OCI-LY3 (cell line): ENCODE data around the gene GADL1.

Experiments used
- H2AFZ ChIP-seq: fragments of 200-600, 300-600 bp; shearing (Covaris generic); 2 replicates; pipeline ENCODE4 v1.6.0; 2014; ENCODE audit warnings: antibody characterized with exemption, low read depth, low read length
- H3K27ac ChIP-seq: fragments of 200-600, 300-600 bp; sonication (generic); 2 replicates; pipeline ENCODE4 v1.5.1; 2014; ENCODE audit warnings: mild to moderate bottlenecking, low read length, moderate library complexity, mixed read lengths
- H3K27me3 ChIP-seq: fragments of 200-600, 300-600 bp; sonication (generic); 2 replicates; pipeline ENCODE4 v1.6.1; 2014; ENCODE audit warnings: low read depth, low read length, mixed read lengths
- H3K36me3 ChIP-seq: fragments of 200-600, 300-600 bp; sonication (generic); replicated peaks from 2 replicates; pipeline ENCODE3; 2014; ENCODE audit warnings: low read depth, low read length, mixed read lengths
- H3K4me1 ChIP-seq: fragments of 300-600, 200-600 bp; sonication (generic); 2 replicates; pipeline ENCODE4 v1.6.1; 2014; ENCODE audit warnings: low read length, mixed read lengths
- H3K4me2 ChIP-seq: fragments of 200-600, 300-600 bp; sonication (generic); 2 replicates; pipeline ENCODE4 v1.6.1; 2014; ENCODE audit warnings: low read length, mixed read lengths
- H3K4me3 ChIP-seq: fragments of 300-600, 200-600 bp; sonication (generic); 2 replicates; pipeline ENCODE4 v1.5.1; 2014; ENCODE audit warnings: antibody characterized with exemption, mild to moderate bottlenecking, low read length, moderate library complexity
- H3K79me2 ChIP-seq: fragments of 300-600, 200-600 bp; shearing (Covaris generic); 2 replicates; pipeline ENCODE4 v1.6.1; 2014; ENCODE audit warnings: mild to moderate bottlenecking, low read length, mixed read lengths
- H3K9ac ChIP-seq: fragments of 300-600, 200-600 bp; shearing (Covaris generic); 2 replicates; pipeline ENCODE4 v1.6.0; 2014; ENCODE audit warnings: mild to moderate bottlenecking, low read length, moderate library complexity
- H3K9me3 ChIP-seq: fragments of 200-600, 300-600 bp; shearing (Covaris generic); 2 replicates; pipeline ENCODE4 v1.6.1; 2014; ENCODE audit warnings: low read length, mixed read lengths; ENCODE audit not compliant: insufficient read depth
- H4K20me1 ChIP-seq: fragments of 200-600, 300-600 bp; sonication (generic); 2 replicates; pipeline ENCODE4 v1.6.1; 2016; ENCODE audit warnings: low read length, mixed read lengths; ENCODE audit not compliant: insufficient read depth
- EZH2phosphoT487 ChIP-seq: fragments of 200-600 bp; shearing (Covaris generic); IDR thresholded peaks from 2 replicates; pipeline ENCODE4 v1.6.1; 2018; ENCODE audit warnings: antibody characterized with exemption, mixed run types, low read depth
- TF ChIP-seq, protein P1 (sequence below): fragments of 200-600, 300-600 bp; sonication (generic); IDR thresholded peaks from 2 replicates; pipeline ENCODE4 v1.5.1; 2014; ENCODE audit warnings: antibody characterized with exemption, low read length, low read depth

Gene GADL1

GRCh38 chr3:30810625-30811024, 83.8 kb downstream of the GADL1 start:
- Histone ChIP-seq H3K9ac (no peak overlapping the region), H3K4me2 (no peak overlapping the region), H3K36me3 (no peaks in the 10 kb centered on the region), H3K4me3 (no peak overlapping the region), H3K27me3 (no peaks in the 10 kb centered on the region), H3K79me2 (no peaks in the 10 kb centered on the region), H4K20me1 (no peaks in the 10 kb centered on the region), H3K4me1 (no peaks in the 10 kb centered on the region), H3K27ac (no peak overlapping the region), H2AFZ (no peak overlapping the region), H3K9me3 (no peaks in the 10 kb centered on the region)
- TF ChIP-seq, protein P1, sequence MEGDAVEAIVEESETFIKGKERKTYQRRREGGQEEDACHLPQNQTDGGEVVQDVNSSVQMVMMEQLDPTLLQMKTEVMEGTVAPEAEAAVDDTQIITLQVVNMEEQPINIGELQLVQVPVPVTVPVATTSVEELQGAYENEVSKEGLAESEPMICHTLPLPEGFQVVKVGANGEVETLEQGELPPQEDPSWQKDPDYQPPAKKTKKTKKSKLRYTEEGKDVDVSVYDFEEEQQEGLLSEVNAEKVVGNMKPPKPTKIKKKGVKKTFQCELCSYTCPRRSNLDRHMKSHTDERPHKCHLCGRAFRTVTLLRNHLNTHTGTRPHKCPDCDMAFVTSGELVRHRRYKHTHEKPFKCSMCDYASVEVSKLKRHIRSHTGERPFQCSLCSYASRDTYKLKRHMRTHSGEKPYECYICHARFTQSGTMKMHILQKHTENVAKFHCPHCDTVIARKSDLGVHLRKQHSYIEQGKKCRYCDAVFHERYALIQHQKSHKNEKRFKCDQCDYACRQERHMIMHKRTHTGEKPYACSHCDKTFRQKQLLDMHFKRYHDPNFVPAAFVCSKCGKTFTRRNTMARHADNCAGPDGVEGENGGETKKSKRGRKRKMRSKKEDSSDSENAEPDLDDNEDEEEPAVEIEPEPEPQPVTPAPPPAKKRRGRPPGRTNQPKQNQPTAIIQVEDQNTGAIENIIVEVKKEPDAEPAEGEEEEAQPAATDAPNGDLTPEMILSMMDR, result no peak
- TF ChIP-seq EZH2phosphoT487, result no peak

DNA sequence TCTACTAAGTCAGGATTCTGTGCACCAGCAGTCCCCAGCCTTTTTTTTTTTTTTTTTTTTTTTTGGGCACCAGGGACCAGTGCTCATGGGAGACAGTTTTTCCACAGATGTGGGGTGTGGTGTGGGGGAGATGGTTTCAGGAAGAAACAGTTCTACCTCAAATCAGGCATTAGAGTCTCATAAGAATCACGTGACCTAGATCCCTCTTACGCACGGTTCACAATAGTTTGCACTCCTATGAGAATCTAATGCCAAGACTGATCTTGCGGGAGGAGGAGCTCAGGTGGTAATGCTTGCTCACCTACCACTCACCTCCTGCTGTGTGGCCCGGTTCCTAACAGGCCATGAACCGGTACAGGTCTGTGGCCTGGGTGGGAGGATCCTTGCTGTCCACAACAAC, 88.8 kb downstream of the GADL1 start:
- H3K27ac ChIP-seq, result no peak overlapping the region
- H3K27me3 ChIP-seq, result no peaks in the 10 kb centered on the region
- H3K4me2 ChIP-seq, result no peak overlapping the region
- no peak overlapping the region for H2AFZ ChIP-seq
- no peaks in the 10 kb centered on the region for H3K36me3 ChIP-seq
- no peak overlapping the region for H3K4me3 ChIP-seq
- TF ChIP-seq EZH2phosphoT487, result no peak
- TF ChIP-seq, protein P1, result no peak
- no peaks in the 10 kb centered on the region for H3K79me2 ChIP-seq
- no peaks in the 10 kb centered on the region for H3K4me1 ChIP-seq
- no peak overlapping the region for H3K9ac ChIP-seq
- H3K9me3 ChIP-seq, result no peaks in the 10 kb centered on the region
- no peaks in the 10 kb centered on the region for H4K20me1 ChIP-seq

GRCh38 chr3:30804984-30805383, 89.5 kb downstream of the GADL1 start:
- Histone ChIP-seq H3K27ac (no peak overlapping the region), H3K9ac (no peak overlapping the region), H2AFZ (no peak overlapping the region), H3K36me3 (no peaks in the 10 kb centered on the region), H3K4me3 (no peak overlapping the region), H3K27me3 (no peaks in the 10 kb centered on the region), H3K4me2 (no peak overlapping the region), H3K9me3 (no peaks in the 10 kb centered on the region), H3K79me2 (no peaks in the 10 kb centered on the region), H3K4me1 (no peaks in the 10 kb centered on the region), H4K20me1 (no peaks in the 10 kb centered on the region)
- no peak for TF ChIP-seq EZH2phosphoT487
- TF ChIP-seq, protein P1, result no peak

DNA sequence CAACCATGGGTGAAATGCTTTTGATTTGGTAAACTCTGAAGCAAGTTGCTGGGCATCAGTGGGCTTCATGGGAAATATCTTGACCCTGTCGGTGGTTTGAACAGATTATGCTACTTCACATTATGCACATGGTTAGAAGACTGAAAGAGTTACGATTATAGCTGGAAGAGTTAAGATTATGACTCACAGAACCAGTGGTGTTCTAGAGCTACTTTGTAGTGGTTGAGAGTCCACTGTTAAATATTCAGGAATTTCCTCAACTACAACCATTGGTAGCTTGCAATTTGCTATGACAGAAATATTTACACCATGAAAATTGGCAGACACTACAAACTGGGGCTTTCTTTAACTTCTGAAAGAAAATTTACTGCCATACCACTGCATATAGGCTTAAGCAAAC, 99.3 kb downstream of the GADL1 start:
- Histone ChIP-seq H3K9me3 (no peaks in the 10 kb centered on the region), H3K4me1 (no peaks in the 10 kb centered on the region), H2AFZ (no peak overlapping the region), H3K79me2 (no peaks in the 10 kb centered on the region), H3K27ac (no peak overlapping the region), H4K20me1 (no peaks in the 10 kb centered on the region), H3K36me3 (no peaks in the 10 kb centered on the region), H3K9ac (no peak overlapping the region), H3K4me2 (no peak overlapping the region), H3K4me3 (no peak overlapping the region), H3K27me3 (no peaks in the 10 kb centered on the region)
- TF ChIP-seq, protein P1, result no peak
- no peak for TF ChIP-seq EZH2phosphoT487
